ENCODE measurements around the gene PBX4. TPM values are rescaled to one million over a fixed set of nuclear protein-coding genes. Genes with fewer than 3 reads are reported as not detected.

PBX4 gene
- total and polyA plus RNA-seq, 10 of the 15 experiments (the other 5 are each of a cell fraction or from before 2014, with no cell fraction given): 0.18 to 17.3 (median 4.2) TPM

- TF ChIP-seq DPF2 (IDR thresholded peaks at IDR 0.05) (no peak), IRF3 (IDR thresholded peaks at IDR 0.05) (no peak), CHD2 (IDR thresholded peaks at IDR 0.05; ENCODE audit: borderline replicate concordance, low read depth, low read length) (0 out of 2 replicates have a peak, but pooled peaks have one; percentile 6), PKNOX1 (IDR thresholded peaks at IDR 0.05) (peak; percentile 51; the same call in 1 of the 2 replicates), TCF7 (IDR thresholded peaks at IDR 0.05; ENCODE audit: borderline replicate concordance) (no peak), LARP7 (IDR thresholded peaks at IDR 0.05) (0 out of 2 replicates have a peak, but pooled peaks have one; percentile 2), POLR2AphosphoS2 (IDR thresholded peaks at IDR 0.05; ENCODE audit: low read depth, low read length) (0 out of 2 replicates have a peak, but pooled peaks have one; percentile 18), ZNF622 (IDR thresholded peaks at IDR 0.05) (no peak), HDAC6 (IDR thresholded peaks at IDR 0.05; ENCODE audit: unreplicated experiment) (no peak), SREBF2 (IDR thresholded peaks at IDR 0.05; ENCODE audit: low read length) (no peak), USF1 (IDR thresholded peaks at IDR 0.05; ENCODE audit: borderline replicate concordance, extremely low read length, insufficient read depth, low read depth, low read length) (no peak), TCF3 (IDR thresholded peaks at IDR 0.05; ENCODE audit: borderline replicate concordance, insufficient read depth, low read depth, low read length) (no peak), ZNF217 (IDR thresholded peaks at IDR 0.05) (no peak), BHLHE40 (IDR thresholded peaks at IDR 0.05; ENCODE audit: borderline replicate concordance in 1 of 2, low read depth in 2 of 2, low read length in 1 of 2) (peak; percentile 5 to 57; a peak in 2 of 4 replicates), RELB (IDR thresholded peaks at IDR 0.05; ENCODE audit: low read depth) (peak; percentile 72; the same call in 1 of the 2 replicates), SMARCA5 (IDR thresholded peaks at IDR 0.05) (peak; percentile 58; the same call in 1 of the 2 replicates), RELA (IDR thresholded peaks at IDR 0.05; ENCODE audit: borderline replicate concordance, partially characterized antibody) (peak; percentile 20), NFYB (IDR thresholded peaks at IDR 0.05; ENCODE audit: insufficient read depth, low read depth, low read length) (no peak), IRF5 (IDR thresholded peaks at IDR 0.05; ENCODE audit: borderline replicate concordance) (no peak), HDGF (IDR thresholded peaks at IDR 0.05) (peak; percentile 63; the same call in 1 of the 2 replicates), CREM (IDR thresholded peaks at IDR 0.05; ENCODE audit: low read depth) (peak; percentile 84), TARDBP (IDR thresholded peaks at IDR 0.05; ENCODE audit: borderline replicate concordance) (no peak)
Measured at GRCh38 chr19:19661675-19662251, 43.3 kb upstream of the PBX4 start (continued).
